Measurements from ENCODE around the gene NAA80. TPM values are rescaled to one million over a fixed set of nuclear protein-coding genes. Genes with fewer than 3 reads are reported as not detected.
"Not testable (repeated sequence)": the region's sequence is repeated elsewhere in the genome, so short reads cannot be mapped to it uniquely, and the experiment has no call there.

NAA80 gene
- total RNA-seq, 4 donors from 2014 or later, result 12.6 to 24.3 (median 15.9) TPM

- TF ChIP-seq EP300 (IDR thresholded peaks at IDR 0.05) (peak in 1 of 2 donors; percentile 13), POLR2A (IDR thresholded peaks at IDR 0.05) (peak in 1 of 2 donors; percentile 40), CTCF (IDR thresholded peaks at IDR 0.05) (no peak)
- H3K27me3 ChIP-seq, result no peaks in the 10 kb centered on the region
- peak overlapping the region; percentile 85 to 98 (median 97) for H3K27ac ChIP-seq
- H3K4me1 ChIP-seq, result peaks cover 0 to 98% (median 71%) of the 10 kb centered on the region in 4 donors
- H3K36me3 ChIP-seq, result no peaks in the 10 kb centered on the region
- 36 to 42% methylated on average over 7 of the region's 7 CpGs for WGBS, 2 donors
- peak overlapping the region in 1 of 4 donors; percentile 17 for H3K4me3 ChIP-seq
- DNase-seq (ENCODE audit: low spot score in 2 of 2), result no peak
- H3K9me3 ChIP-seq, result no peaks in the 10 kb centered on the region
These were observed 34.2 kb downstream of the NAA80 start for GRCh38 chr3:50264964-50265485.

- Histone ChIP-seq H3K27ac (peak overlapping the region; percentile 85 to 98 (median 97)), H3K4me3 (peak overlapping the region in 1 of 4 donors; percentile 17), H3K36me3 (no peaks in the 10 kb centered on the region), H3K27me3 (no peaks in the 10 kb centered on the region), H3K9me3 (no peaks in the 10 kb centered on the region), H3K4me1 (peaks cover 0 to 97% (median 73%) of the 10 kb centered on the region in 4 donors)
- DNase-seq (ENCODE audit: low spot score in 2 of 2), result peak; percentile 54
- TF ChIP-seq CTCF (IDR thresholded peaks at IDR 0.05) (peak in 1 of 5 experiments; percentile 33), EP300 (IDR thresholded peaks at IDR 0.05) (peak; percentile 38 to 86), POLR2A (IDR thresholded peaks at IDR 0.05) (no peak)
- WGBS, 2 donors, result 12 to 29% methylated on average over 5 to 7 of the region's 7 CpGs
These were observed 34.7 kb downstream of the NAA80 start for GRCh38 chr3:50264383-50264963.

- TF ChIP-seq EP300 (IDR thresholded peaks at IDR 0.05) (peak in 1 of 2 donors; percentile 31), POLR2A (IDR thresholded peaks at IDR 0.05) (no peak), CTCF (IDR thresholded peaks at IDR 0.05) (no peak)
- no peak for DNase-seq (ENCODE audit: low spot score in 2 of 2)
- WGBS, 2 donors, result 29 to 36% methylated on average over 6 of the region's 6 CpGs
- Histone ChIP-seq H3K4me3 (peak overlapping the region in 1 of 4 donors; percentile 3), H3K27me3 (no peaks in the 10 kb centered on the region), H3K36me3 (no peaks in the 10 kb centered on the region), H3K9me3 (no peaks in the 10 kb centered on the region), H3K27ac (peak overlapping the region; percentile 85 to 98 (median 97)), H3K4me1 (peaks cover 0 to 97% (median 75%) of the 10 kb centered on the region in 4 donors)
These were observed 35.5 kb downstream of the NAA80 start for GRCh38 chr3:50263478-50264382.

DNA sequence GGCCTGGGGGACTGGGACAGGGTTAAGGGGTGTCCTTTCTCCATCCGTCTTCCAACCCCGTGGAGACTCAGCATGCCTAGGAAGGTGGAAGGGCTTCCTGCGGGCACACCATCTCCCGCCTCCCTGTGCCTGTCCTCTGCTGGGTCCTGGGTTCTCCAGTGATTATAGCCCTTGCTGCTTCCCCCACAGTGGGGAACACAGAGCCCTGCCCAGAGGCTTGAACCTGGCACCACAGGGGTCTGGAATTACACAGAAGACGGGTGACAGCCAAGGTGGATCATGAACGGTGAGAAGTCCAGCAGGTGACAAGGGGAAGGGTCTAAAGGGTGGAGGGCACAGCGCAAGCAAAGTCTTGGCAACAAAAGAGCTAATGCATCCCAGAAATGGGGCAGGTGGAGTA is 36.4 kb downstream of the NAA80 start:
- H3K9me3 ChIP-seq, result no peaks in the 10 kb centered on the region
- 65 to 67% methylated on average over 7 of the region's 7 CpGs for WGBS, 2 donors
- no peaks in the 10 kb centered on the region for H3K27me3 ChIP-seq
- peaks cover 0 to 8% (median 0%) of the 10 kb centered on the region in 3 donors for H3K36me3 ChIP-seq
- H3K4me1 ChIP-seq, result peaks cover 0 to 97% (median 79%) of the 10 kb centered on the region in 4 donors
- H3K4me3 ChIP-seq, result no peak overlapping the region
- peak overlapping the region; percentile 85 to 98 (median 97) for H3K27ac ChIP-seq
- no peak for DNase-seq (ENCODE audit: low spot score in 2 of 2)
- TF ChIP-seq EP300 (IDR thresholded peaks at IDR 0.05), result no peak
- no peak for TF ChIP-seq CTCF (IDR thresholded peaks at IDR 0.05)
- TF ChIP-seq POLR2A (IDR thresholded peaks at IDR 0.05), result no peak

DNA sequence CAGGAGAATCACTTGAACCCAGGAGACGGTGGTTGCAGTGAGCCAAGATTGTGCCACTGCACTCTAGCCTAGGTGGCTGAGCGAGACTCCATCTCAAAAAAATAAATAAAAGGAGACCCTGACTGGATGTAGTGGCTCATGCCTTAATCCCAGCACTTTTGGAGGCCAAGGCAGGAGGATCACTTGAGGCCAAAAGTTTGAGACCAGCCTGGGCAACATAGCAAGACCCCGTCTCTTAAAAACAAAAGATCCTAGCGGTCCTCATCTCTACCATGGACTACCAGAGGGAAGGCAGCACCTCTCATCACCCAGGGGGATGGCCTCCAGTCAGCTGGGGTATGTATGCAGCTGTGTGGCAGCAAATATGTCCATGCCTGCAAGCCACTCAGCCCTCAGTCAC is 37.0 kb downstream of the NAA80 start:
- not testable (repeated sequence) for H3K27me3 ChIP-seq; H3K9me3 ChIP-seq; H3K4me3 ChIP-seq; DNase-seq (ENCODE audit: low spot score in 2 of 2)
- WGBS, 2 donors, result 94 to 96% methylated on average over 4 of the region's 4 CpGs
- peaks cover 0 to 97% (median 79%) of the 10 kb centered on the region in 4 donors for H3K4me1 ChIP-seq
- H3K36me3 ChIP-seq, result peaks cover 0 to 14% (median 5%) of the 10 kb centered on the region in 3 donors
- peak overlapping the region; percentile 91 to 98 (median 97) for H3K27ac ChIP-seq
